Activated T-helper 1 cell treated with anti-CD3 and anti-CD28 coated beads, Interleukin-12 subunit alpha, Interleukin-12 subunit beta, Interleukin-2, Interleukin-4 antibody, amounts not matched to agents 30 ng/mL and 10 ng/mL and 1 ng/mL, durations not matched to agents 14 hours and 24 hours and 36 hours (primary cell): ENCODE measurements around the gene SLIT3. TPM values are rescaled to one million over a fixed set of nuclear protein-coding genes. Genes with fewer than 3 reads are reported as not detected.
"Not testable (repeated sequence)": the region's sequence is repeated elsewhere in the genome, so short reads cannot be mapped to it uniquely, and the experiment has no call there.

Experiments used
- DNase-seq: peaks from one replicate; pipeline ENCODE4 v3.0.0; 2021; ENCODE audit warnings: low spot score
- H3K27ac Mint-ChIP-seq: one replicate; pipeline ENCODE4 v1.8.0; 2021; ENCODE audit warnings: mild to moderate bottlenecking, mixed read lengths
- H3K27me3 Mint-ChIP-seq: one replicate; pipeline ENCODE4 v1.8.0; 2022; ENCODE audit warnings: mild to moderate bottlenecking, moderate library complexity, mixed read lengths; ENCODE audit not compliant: insufficient read depth
- H3K36me3 Mint-ChIP-seq: one replicate; pipeline ENCODE4 v1.8.0; 2021; ENCODE audit warnings: low read depth, mixed read lengths
- H3K4me1 Mint-ChIP-seq: one replicate; pipeline ENCODE4 v1.8.0; 2021; ENCODE audit warnings: low read depth, mixed read lengths
- H3K4me3 Mint-ChIP-seq: one replicate; pipeline ENCODE4 v1.8.0; 2021; ENCODE audit warnings: mild to moderate bottlenecking, moderate library complexity, mixed read lengths
- H3K9me3 Mint-ChIP-seq: one replicate; pipeline ENCODE4 v1.8.0; 2021; ENCODE audit warnings: mixed read lengths
- intact Hi-C: fragments of 100-400 bp; cut with micrococcal nuclease; formaldehyde crosslinking; loops from one replicate; pipeline ENCODE4 v1.15.1; 2024
- total RNA-seq: library from RNA; stranded (reverse); gene quantifications from 2 replicates; pipeline ENCODE4 v1.2.3, GENCODE V29; 2022

SLIT3 gene
- total RNA-seq, 1 donor from 2014 or later: 0.03 TPM

DNA sequence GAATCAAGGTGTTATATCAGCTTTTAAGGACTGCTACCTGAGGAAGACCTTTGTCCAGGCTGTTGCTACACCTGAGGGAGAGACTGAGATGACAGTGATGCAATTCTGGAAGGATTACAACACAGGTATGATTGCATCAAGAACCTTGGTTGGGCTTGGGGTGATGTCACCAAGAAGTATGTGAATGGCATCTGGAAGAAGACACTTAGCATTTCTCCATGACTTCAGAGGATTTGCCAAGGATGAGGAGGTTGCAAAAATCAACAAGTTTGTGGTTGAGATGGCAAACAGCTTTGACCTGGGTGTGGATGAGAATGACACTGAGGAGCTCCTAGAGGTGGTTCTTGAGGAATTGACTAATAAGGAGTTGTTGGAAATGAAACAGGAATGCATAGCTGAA, 653.9 kb downstream of the SLIT3 start:
- Mint-ChIP-seq H3K27me3 (peaks cover 7% of the 10 kb centered on the region), H3K27ac (no peak overlapping the region), H3K4me1 (no peaks in the 10 kb centered on the region), H3K36me3 (no peaks in the 10 kb centered on the region), H3K4me3 (no peak overlapping the region), H3K9me3 (peaks cover 6% of the 10 kb centered on the region)
- no peak for DNase-seq
- intact Hi-C loops: no loop called here

DNA sequence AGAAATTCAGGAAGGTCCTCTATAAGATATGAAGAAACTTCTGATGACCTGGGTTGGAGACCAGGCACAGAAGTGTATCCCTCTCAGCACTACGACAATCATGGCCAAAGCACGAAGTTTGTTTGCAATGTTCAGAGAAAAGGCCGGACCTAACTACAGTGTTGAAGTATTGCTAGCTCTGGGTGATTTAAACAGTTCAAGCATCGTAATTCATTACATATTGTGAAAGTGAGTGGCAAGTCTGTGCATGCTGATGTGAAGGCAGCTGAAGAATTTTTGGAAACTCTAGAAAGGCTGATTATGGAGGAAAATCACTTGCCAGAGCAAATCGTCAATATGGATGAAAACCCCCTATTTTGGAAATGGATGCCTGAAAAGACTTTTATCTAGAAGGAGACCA, 654.6 kb downstream of the SLIT3 start:
- H3K9me3 Mint-ChIP-seq: peaks cover 6% of the 10 kb centered on the region
- H3K4me3 Mint-ChIP-seq: no peak overlapping the region
- H3K27ac Mint-ChIP-seq: no peak overlapping the region
- H3K36me3 Mint-ChIP-seq: no peaks in the 10 kb centered on the region
- intact Hi-C loops: no loop called here
- no peak for DNase-seq
- peaks cover 3% of the 10 kb centered on the region for H3K27me3 Mint-ChIP-seq
- no peaks in the 10 kb centered on the region for H3K4me1 Mint-ChIP-seq

DNA sequence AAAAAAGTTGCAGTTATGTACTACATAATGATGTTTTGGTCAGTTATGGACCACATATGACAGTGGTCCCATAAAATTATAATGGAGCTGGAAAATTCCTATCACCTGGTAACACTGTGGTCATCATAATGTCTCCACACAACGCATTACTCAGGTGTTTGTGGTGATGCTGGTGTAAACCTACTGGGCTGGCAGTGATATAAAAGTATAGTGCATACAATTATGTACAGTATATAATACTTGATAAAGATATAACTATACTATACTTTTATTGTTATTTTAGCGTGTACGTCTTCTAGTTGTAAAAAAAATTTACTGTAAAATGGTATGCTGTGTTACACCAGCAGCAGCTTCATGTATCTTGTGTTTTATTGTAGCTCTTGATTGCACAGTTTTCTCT, 655.7 kb downstream of the SLIT3 start:
- no peaks in the 10 kb centered on the region for H3K4me1 Mint-ChIP-seq
- no peak for DNase-seq
- H3K36me3 Mint-ChIP-seq: no peaks in the 10 kb centered on the region
- H3K4me3 Mint-ChIP-seq: no peak overlapping the region
- H3K27ac Mint-ChIP-seq: no peak overlapping the region
- H3K27me3 Mint-ChIP-seq: peaks cover 3% of the 10 kb centered on the region
- intact Hi-C loops: no loop called here
- peaks cover 6% of the 10 kb centered on the region for H3K9me3 Mint-ChIP-seq

DNA sequence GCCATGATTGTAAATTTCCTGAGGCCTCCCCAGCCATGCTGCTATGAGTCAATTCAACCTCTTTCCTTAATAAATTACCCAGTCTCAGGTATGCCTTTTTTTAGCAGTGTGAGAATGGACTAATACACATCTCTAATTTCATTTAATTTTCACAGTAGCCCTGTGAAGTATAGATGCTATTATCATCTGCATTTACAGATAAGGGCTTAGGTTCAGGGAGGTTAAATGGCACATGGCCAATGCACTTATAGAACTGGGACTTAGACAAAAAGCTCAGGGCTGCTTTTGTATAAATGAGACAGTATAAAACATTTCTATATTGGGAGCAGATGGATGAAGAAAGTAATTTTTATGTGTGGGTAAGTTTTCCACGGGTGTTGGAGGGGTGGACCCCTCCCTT, 658.9 kb downstream of the SLIT3 start:
- no peaks in the 10 kb centered on the region for H3K36me3 Mint-ChIP-seq
- peaks cover 2% of the 10 kb centered on the region for H3K27me3 Mint-ChIP-seq
- H3K4me1 Mint-ChIP-seq: no peaks in the 10 kb centered on the region
- intact Hi-C loops: no loop called here
- no peak overlapping the region for H3K27ac Mint-ChIP-seq
- H3K9me3 Mint-ChIP-seq: peaks cover 6% of the 10 kb centered on the region
- no peak for DNase-seq
- H3K4me3 Mint-ChIP-seq: no peak overlapping the region

DNA sequence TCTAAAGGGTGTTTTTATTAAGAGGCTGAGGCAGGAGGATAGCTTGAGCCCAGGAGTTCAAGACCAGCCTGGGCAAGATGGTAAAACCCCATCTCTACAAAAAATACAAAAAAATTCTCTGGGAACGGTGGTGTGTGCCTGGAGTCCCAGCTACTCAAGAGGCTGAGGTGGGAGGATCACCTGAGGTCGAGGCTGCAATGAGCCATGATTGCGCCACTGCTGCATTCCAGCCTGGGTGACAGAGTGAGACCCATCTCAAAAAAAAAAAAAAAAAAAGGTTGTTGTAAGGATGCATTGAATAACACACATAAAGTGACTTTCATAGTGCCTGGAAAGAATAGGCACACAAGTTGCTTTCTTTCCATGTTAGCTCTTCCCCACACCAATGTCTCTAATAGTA, 662.1 kb downstream of the SLIT3 start:
- H3K36me3 Mint-ChIP-seq, H3K4me3 Mint-ChIP-seq, H3K27ac Mint-ChIP-seq, H3K27me3 Mint-ChIP-seq, H3K9me3 Mint-ChIP-seq, DNase-seq, H3K4me1 Mint-ChIP-seq, intact Hi-C loops: not testable (repeated sequence)

DNA sequence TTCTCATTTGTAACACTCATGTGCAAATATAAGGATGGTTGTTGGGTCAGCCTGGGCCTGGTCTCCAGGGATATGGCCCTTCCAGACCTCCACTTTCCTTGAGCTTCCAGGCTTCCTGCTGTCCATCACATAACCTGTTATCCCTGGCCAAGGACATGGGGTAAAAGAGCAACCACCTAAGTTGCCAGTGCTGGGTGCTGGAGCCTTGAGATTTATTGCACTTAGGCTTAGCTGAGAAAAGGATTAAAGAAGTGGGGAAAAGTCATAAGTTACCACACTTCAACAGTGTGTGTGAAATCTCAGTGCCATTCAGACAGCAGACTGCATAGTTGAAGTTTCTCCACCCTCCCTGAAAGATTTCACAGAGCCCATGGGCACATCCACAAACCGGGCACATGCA, 663.1 kb downstream of the SLIT3 start:
- no peaks in the 10 kb centered on the region for H3K9me3 Mint-ChIP-seq
- no peak overlapping the region for H3K4me3 Mint-ChIP-seq
- H3K4me1 Mint-ChIP-seq: no peaks in the 10 kb centered on the region
- H3K27me3 Mint-ChIP-seq: peaks cover 5% of the 10 kb centered on the region
- intact Hi-C loops: no loop called here
- H3K27ac Mint-ChIP-seq: no peak overlapping the region
- H3K36me3 Mint-ChIP-seq: no peaks in the 10 kb centered on the region
- no peak for DNase-seq

DNA sequence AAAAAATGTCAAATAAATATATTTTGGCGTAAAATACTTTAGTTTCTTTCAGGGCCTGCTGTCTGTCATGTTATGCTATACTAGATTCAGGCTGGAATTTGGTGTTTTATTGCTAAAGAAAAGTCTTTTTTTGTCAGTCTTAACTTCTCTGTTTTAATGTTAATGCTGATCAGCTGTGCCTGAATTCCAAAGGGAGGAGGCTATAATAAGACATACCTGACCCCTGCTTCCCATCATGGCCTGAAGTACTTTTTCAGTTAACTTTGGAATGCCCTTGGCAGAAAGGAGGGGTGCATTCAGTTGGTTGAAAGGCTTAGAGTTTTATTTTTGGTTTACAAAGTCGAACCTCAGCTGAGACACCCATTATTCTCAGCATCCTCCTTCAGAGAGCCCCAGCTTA, 663.7 kb downstream of the SLIT3 start:
- Mint-ChIP-seq H3K9me3 (no peaks in the 10 kb centered on the region), H3K27ac (no peak overlapping the region), H3K4me1 (no peaks in the 10 kb centered on the region), H3K27me3 (peaks cover 5% of the 10 kb centered on the region), H3K36me3 (no peaks in the 10 kb centered on the region), H3K4me3 (no peak overlapping the region)
- no peak for DNase-seq
- intact Hi-C loops: no loop called here

DNA sequence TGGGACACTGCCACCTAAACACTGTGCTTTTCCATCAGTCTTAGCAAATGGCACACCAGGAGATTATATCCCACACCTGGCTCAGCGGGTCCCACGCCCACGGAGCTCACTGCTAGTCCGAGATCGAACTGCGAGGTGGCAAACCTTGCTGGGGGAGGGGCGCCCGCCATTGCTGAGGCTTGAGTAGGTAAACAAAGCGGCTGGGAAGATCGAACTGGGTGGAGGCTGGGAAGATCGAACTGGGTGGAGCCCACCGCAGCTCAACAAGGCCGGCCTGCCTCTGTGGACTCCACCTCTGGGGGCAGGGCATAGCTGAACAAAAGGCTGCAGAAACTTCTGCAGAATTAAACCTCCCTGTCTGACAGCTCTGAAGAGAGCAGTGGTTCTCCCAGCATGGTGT, 670.0 kb downstream of the SLIT3 start:
- H3K27me3 Mint-ChIP-seq, DNase-seq, H3K4me3 Mint-ChIP-seq, H3K9me3 Mint-ChIP-seq, H3K4me1 Mint-ChIP-seq, H3K27ac Mint-ChIP-seq, H3K36me3 Mint-ChIP-seq, intact Hi-C loops: not testable (repeated sequence)

DNA sequence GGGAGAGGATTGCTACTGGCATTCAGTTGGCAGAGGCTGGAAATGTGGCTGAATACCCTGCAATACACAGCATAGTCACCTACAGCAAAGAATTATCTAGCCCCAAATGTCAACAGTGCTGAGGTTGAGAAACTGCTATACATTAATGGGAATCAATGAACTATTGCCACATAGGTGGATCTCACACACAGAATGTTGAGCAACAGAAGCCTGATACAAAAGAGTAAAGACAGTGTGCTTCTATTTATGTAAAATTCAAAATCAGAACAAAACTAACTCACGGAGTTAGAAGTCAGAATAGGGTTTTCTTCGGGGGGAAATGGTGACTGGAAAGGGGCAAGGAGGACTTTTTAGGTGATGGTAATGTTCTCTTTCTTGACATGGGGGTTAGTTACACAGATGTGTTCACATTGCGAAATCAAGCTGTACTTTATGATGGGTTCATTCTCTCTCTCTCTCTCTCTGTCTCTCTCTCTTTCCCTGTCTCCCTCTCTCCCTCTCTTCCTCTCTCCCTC, 676.0 kb downstream of the SLIT3 start:
- intact Hi-C loops: no loop called here
- Mint-ChIP-seq H3K27me3 (peaks cover 6% of the 10 kb centered on the region), H3K4me1 (no peaks in the 10 kb centered on the region), H3K27ac (no peak overlapping the region), H3K4me3 (no peak overlapping the region), H3K36me3 (no peaks in the 10 kb centered on the region), H3K9me3 (no peaks in the 10 kb centered on the region)
- DNase-seq: no peak

DNA sequence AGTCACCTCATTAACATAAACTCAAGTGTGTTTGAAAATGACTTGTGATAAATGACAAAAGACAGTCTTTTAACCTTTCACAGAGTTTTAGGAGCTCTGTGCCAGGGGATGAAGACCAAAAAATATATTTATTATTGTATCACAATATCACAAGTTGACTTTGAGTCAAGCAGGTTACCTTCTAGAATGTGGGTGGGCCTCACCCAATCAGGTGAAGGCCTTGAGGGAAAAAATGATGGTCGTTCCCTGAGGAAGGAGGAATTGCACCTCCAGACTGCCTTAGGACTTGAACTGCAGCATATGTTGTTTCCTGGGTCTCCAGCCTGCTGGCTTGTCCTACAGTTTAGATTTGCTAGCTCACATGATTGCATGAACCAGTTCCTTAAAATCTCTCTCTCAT, 680.1 kb downstream of the SLIT3 start:
- Mint-ChIP-seq H3K27ac (no peak overlapping the region), H3K4me1 (no peaks in the 10 kb centered on the region), H3K36me3 (no peaks in the 10 kb centered on the region), H3K27me3 (peaks cover 7% of the 10 kb centered on the region), H3K9me3 (no peaks in the 10 kb centered on the region), H3K4me3 (no peak overlapping the region)
- no peak for DNase-seq
- intact Hi-C loops: no loop called here

DNA sequence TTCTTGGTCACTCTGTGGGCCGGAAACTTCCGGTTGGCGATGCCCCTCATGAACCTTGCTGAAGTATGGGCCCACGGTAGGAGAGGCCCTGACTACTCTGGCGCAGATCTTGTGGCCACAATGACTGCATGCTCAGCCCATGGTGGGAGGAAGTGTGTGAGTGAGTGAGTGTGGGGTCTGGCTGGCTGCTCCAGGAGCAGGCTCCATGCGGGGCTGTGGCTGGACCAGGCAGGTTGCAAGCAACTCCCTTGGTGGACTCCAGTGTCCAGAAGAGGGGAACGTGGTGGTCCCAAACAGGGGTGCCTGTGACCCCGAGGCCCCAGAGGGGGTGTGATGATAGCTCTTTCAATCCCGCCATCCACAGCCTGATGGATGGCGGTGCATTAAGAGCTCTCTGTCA, 686.3 kb downstream of the SLIT3 start:
- intact Hi-C loops: no loop called here
- H3K36me3 Mint-ChIP-seq: no peaks in the 10 kb centered on the region
- H3K4me1 Mint-ChIP-seq: no peaks in the 10 kb centered on the region
- no peaks in the 10 kb centered on the region for H3K9me3 Mint-ChIP-seq
- no peak overlapping the region for H3K4me3 Mint-ChIP-seq
- DNase-seq: no peak
- peaks cover 3% of the 10 kb centered on the region for H3K27me3 Mint-ChIP-seq
- no peak overlapping the region for H3K27ac Mint-ChIP-seq

DNA sequence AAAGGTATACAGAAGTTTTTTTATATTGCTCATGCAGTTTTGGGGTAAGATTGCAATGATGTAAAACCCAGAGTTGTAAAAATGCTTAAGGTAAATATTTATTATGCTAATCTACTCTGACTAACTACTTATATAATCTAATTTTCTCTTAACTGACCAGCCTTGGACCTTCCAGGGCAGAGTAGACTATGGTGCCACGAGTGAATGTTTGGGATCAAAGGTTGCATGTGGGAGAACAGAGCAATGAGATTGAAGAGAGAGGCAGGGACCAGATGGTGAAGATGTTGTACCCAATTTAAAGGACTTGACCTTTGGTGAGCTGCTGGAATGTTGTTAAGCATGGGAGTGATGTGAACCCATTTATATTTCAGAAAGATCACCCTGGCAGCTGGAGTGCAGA, 686.9 kb downstream of the SLIT3 start:
- intact Hi-C loops: no loop called here
- no peaks in the 10 kb centered on the region for H3K27me3 Mint-ChIP-seq

DNA sequence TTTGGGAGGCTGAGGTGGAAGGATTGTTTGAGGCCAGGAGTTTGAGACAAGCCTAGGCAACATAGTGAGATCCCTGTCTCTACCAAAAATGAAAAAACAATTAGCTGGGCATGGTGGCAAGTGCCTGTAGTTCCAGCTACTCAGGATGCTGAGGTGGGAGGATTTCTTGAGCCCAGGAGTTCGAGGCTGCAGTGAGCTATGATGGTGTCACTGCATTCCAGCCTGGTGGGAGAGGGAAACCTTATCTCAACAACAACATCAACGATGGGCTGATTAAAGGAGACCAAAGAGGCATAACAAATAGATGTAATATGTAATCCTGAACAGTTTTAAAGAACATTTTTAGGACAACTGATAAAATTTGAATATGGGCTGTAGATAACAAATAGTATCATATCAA, 687.5 kb downstream of the SLIT3 start:
- Mint-ChIP-seq H3K27ac (no peak overlapping the region), H3K27me3 (no peaks in the 10 kb centered on the region), H3K4me1 (peaks cover 6% of the 10 kb centered on the region), H3K4me3 (no peak overlapping the region), H3K36me3 (no peaks in the 10 kb centered on the region), H3K9me3 (no peaks in the 10 kb centered on the region)
- intact Hi-C loops: no loop called here
- DNase-seq: no peak

More for the DNA sequence above, 686.9 kb downstream of the SLIT3 start:
- Mint-ChIP-seq H3K27ac (no peak overlapping the region), H3K4me3 (no peak overlapping the region), H3K4me1 (no peaks in the 10 kb centered on the region), H3K9me3 (no peaks in the 10 kb centered on the region), H3K36me3 (no peaks in the 10 kb centered on the region)
- no peak for DNase-seq

DNA sequence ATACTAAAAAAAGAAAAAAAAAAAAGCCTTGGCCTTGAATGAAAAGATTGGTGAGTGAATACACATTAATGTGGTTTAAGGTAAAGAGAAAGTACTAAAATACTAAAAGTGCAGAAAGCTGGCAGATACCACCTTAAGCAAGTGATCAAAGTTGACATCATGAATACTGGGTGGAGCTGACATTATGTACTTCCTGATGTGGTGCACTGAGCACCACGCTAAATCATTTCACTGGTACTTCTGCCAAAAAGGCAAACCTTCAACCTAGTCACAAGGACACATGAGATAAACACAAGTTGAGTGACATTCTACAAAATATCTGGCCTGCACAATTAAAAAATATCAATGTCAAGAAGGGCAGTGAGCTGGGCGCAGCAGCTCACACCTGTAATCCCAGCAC, 687.9 kb downstream of the SLIT3 start:
- intact Hi-C loops: no loop called here

More for the DNA sequence above, 687.9 kb downstream of the SLIT3 start:
- no peaks in the 10 kb centered on the region for H3K27me3 Mint-ChIP-seq
- H3K27ac Mint-ChIP-seq: no peak overlapping the region
- H3K4me1 Mint-ChIP-seq: peaks cover 10% of the 10 kb centered on the region
- no peaks in the 10 kb centered on the region for H3K9me3 Mint-ChIP-seq
- no peaks in the 10 kb centered on the region for H3K36me3 Mint-ChIP-seq
- DNase-seq: no peak
- no peak overlapping the region for H3K4me3 Mint-ChIP-seq
